HCT116 (cell line): ENCODE data around the gene WDR88. TPM values are rescaled to one million over a fixed set of nuclear protein-coding genes. Genes with fewer than 3 reads are reported as not detected.

Experiments
- ATAC-seq: fragments of 200-7000 bp; cut with Tn5 transposase; 2 replicates; pipeline ENCODE4 v1.9.1; 2020; ENCODE audit warnings: mild to moderate bottlenecking, moderate library complexity
- BruUV-seq: library from RNA; stranded (reverse); fragments of 400-500 nt; replicated peaks from 2 replicates; lab custom pipeline; 2021; lab: Mats Ljungman, UMichigan
- CTCF ChIA-PET: fragments of 300-600 bp; sonication (Branson Sonifier 250); formaldehyde crosslinking; loops from one replicate; lab custom pipeline; 2021; ENCODE audit warnings: antibody characterized with exemption; lab: Charles Lee
- POLR2A ChIA-PET: fragments of 300-600, 350-600 bp; sonication (Branson Sonifier 250); formaldehyde crosslinking; loops from one replicate; lab custom pipeline; 2021; ENCODE audit warnings: antibody characterized with exemption; lab: Charles Lee
- RAD21 ChIA-PET, 2 experiments: fragments of 300-600 bp; sonication (Branson Sonifier 250); formaldehyde crosslinking; loops; one replicate each; lab custom pipeline; 2023; ENCODE audit warnings: low total read pairs in 2 of 2; ENCODE audit not compliant: uncharacterized antibody in 2 of 2, unreplicated experiment in 2 of 2, low non-redundant PET in 1 of 2; lab: Charles Lee
- DNase-seq: peaks from one replicate; pipeline ENCODE4 v3.0.0-alpha.2; 2010; ENCODE audit warnings: low read depth, low spot score
- H2AFZ ChIP-seq: fragments of 200-600 bp; shearing (Covaris generic), sonication (generic); 2 replicates; pipeline ENCODE4 v1.6.1; 2017; ENCODE audit warnings: low read depth, mixed run types, mixed read lengths, antibody characterized with exemption, low read length; ENCODE audit not compliant: poor library complexity, severe bottlenecking
- H3K27ac ChIP-seq: 2 replicates; pipeline ENCODE4 v1.5.1; 2012; ENCODE audit warnings: low read depth, low read length
- H3K27me3 ChIP-seq: fragments of 200-600 bp; sonication (generic); 2 replicates; pipeline ENCODE4 v1.6.1; 2016; ENCODE audit warnings: mixed run types, low read length, mixed read lengths; ENCODE audit not compliant: insufficient read depth
- H3K36me3 ChIP-seq, 2 experiments: fragments of 200-500 bp in 1 of 2; fragments of 200-600 bp in 1 of 2; sonication (Bioruptor generic) in 1 of 2; sonication (generic) in 1 of 2; 2 replicates each; pipeline versions ENCODE4 v1.5.1 to v1.6.1; 2014 to 2016; ENCODE audit warnings: low read length in 2 of 2, inconsistent platforms in 1 of 2, mixed read lengths in 1 of 2, mixed run types in 1 of 2; ENCODE audit not compliant: insufficient read depth in 2 of 2, control insufficient read depth in 1 of 2
- H3K4me1 ChIP-seq, 2 experiments: fragments of 200-600 bp in 1 of 2; sonication (generic) in 1 of 2; 2 replicates each; pipeline versions ENCODE4 v1.5.1 to v1.6.1; 2012 to 2017; ENCODE audit warnings: low read length in 2 of 2, inconsistent platforms in 1 of 2, mild to moderate bottlenecking in 1 of 2, mixed read lengths in 1 of 2, mixed run types in 1 of 2, moderate library complexity in 1 of 2; ENCODE audit not compliant: insufficient read depth in 2 of 2, control insufficient read depth in 1 of 2
- H3K4me2 ChIP-seq: fragments of 200-600 bp; sonication (generic); 2 replicates; pipeline ENCODE4 v1.6.1; 2017; ENCODE audit warnings: mixed run types, low read length, mixed read lengths
- H3K4me3 ChIP-seq, 2 experiments: fragments of 200-600 bp in 1 of 2; sonication (generic) in 1 of 2; replicated peaks in 1 of 2; 2 replicates each; pipeline ENCODE4 v1.5.1; 2011 to 2016; ENCODE audit warnings: low read length in 2 of 2, control low read depth in 1 of 2, low read depth in 1 of 2, mild to moderate bottlenecking in 1 of 2, mixed read lengths in 1 of 2, mixed run types in 1 of 2
- H3K79me2 ChIP-seq: fragments of 200-600 bp; sonication (generic); 2 replicates; pipeline ENCODE4 v1.6.1; 2017; ENCODE audit warnings: mild to moderate bottlenecking, mixed run types, low read length, moderate library complexity, mixed read lengths; ENCODE audit not compliant: insufficient read depth
- H3K9ac ChIP-seq: fragments of 200-600 bp; sonication (generic); 2 replicates; pipeline ENCODE4 v1.6.1; 2016; ENCODE audit warnings: low read length, mixed read lengths
- H3K9me2 ChIP-seq: fragments of 200-600 bp; sonication (generic), shearing (Covaris generic); 2 replicates; pipeline ENCODE4 v1.6.1; 2017; ENCODE audit warnings: mixed run types, mild to moderate bottlenecking, moderate library complexity; ENCODE audit not compliant: insufficient read depth
- H3K9me3 ChIP-seq, 2 experiments: fragments of 200-500 bp in 1 of 2; fragments of 200-600 bp in 1 of 2; sonication (Bioruptor generic) in 1 of 2; sonication (generic) in 1 of 2; 2 replicates each; pipeline ENCODE4 v1.6.1; 2014 to 2017; ENCODE audit warnings: low read length in 2 of 2, mixed read lengths in 2 of 2, inconsistent platforms in 1 of 2, low read depth in 1 of 2, mild to moderate bottlenecking in 1 of 2, mixed run types in 1 of 2, moderate library complexity in 1 of 2; ENCODE audit not compliant: control insufficient read depth in 1 of 2, insufficient read depth in 1 of 2
- H4K20me1 ChIP-seq: fragments of 200-600 bp; sonication (generic), shearing (Covaris generic); 2 replicates; pipeline ENCODE4 v1.6.1; 2017; ENCODE audit warnings: mixed run types, mild to moderate bottlenecking, moderate library complexity; ENCODE audit not compliant: insufficient read depth
- CBX3 ChIP-seq: IDR thresholded peaks from 2 replicates; pipeline ENCODE4 v1.6.1; 2012; ENCODE audit warnings: low read depth
- CEBPB ChIP-seq: IDR thresholded peaks from 2 replicates; pipeline ENCODE4 v1.6.1; 2012; ENCODE audit warnings: low read depth
- EGR1 ChIP-seq: IDR thresholded peaks from 2 replicates; pipeline ENCODE4 v1.6.1; 2012; ENCODE audit warnings: low read depth
- EZH2phosphoT487 ChIP-seq: fragments of 200-600 bp; IDR thresholded peaks from 2 replicates; pipeline ENCODE4 v1.6.1; 2018; ENCODE audit warnings: antibody characterized with exemption, borderline replicate concordance
- JUND ChIP-seq: IDR thresholded peaks from 2 replicates; pipeline ENCODE4 v1.6.1; 2012
- POLR2A ChIP-seq: IDR thresholded peaks from 2 replicates; pipeline ENCODE4 v1.7.0; 2011; ENCODE audit warnings: borderline replicate concordance; ENCODE audit not compliant: insufficient read depth, insufficient read length; ENCODE audit errors: extremely low read depth
- POLR2AphosphoS5 ChIP-seq: IDR thresholded peaks from 2 replicates; pipeline ENCODE4 v1.6.1; 2011; ENCODE audit warnings: mild to moderate bottlenecking, low read depth, low read length, moderate library complexity
- RAD21 ChIP-seq: IDR thresholded peaks from 2 replicates; pipeline ENCODE4 v1.6.1; 2012; ENCODE audit warnings: low read depth, mild to moderate bottlenecking
- REST ChIP-seq: IDR thresholded peaks from 2 replicates; pipeline ENCODE4 v1.6.1; 2012; ENCODE audit warnings: low read depth
- SP1 ChIP-seq: IDR thresholded peaks from 2 replicates; pipeline ENCODE4 v1.6.1; 2012; ENCODE audit warnings: low read depth
- ZBTB33 ChIP-seq: IDR thresholded peaks from 2 replicates; pipeline ENCODE4 v1.6.1; 2011; ENCODE audit warnings: mild to moderate bottlenecking, low read length, moderate library complexity; ENCODE audit not compliant: insufficient replicate concordance; ENCODE audit errors: extremely low read depth
- ZNF274 ChIP-seq: fragments of 200-500 bp; sonication (Bioruptor generic); IDR thresholded peaks from 2 replicates; pipeline ENCODE4 v1.6.1; 2014; ENCODE audit warnings: mild to moderate bottlenecking, low read depth, low read length, inconsistent platforms
- intact Hi-C: fragments of 100-400 bp; cut with micrococcal nuclease; formaldehyde crosslinking; loops from 2 replicates; pipeline ENCODE4 v1.10.0; 2022
- total RNA-seq: library from RNA; stranded (reverse); gene quantifications from one replicate; pipeline ENCODE4 v1.2.1, GENCODE V29; 2021; ENCODE audit not compliant: unreplicated experiment
- TF ChIP-seq, protein P1 (sequence below), 3 experiments: fragments of 200-600 bp in 1 of 3; sonication (generic) in 1 of 3; IDR thresholded peaks in 2 of 3; conservative IDR thresholded peaks in 1 of 3; 2 replicates each; pipeline ENCODE4 v1.5.1; 2012 to 2017; ENCODE audit warnings: low read depth in 2 of 3, low read length in 2 of 3, antibody characterized with exemption in 1 of 3, borderline replicate concordance in 1 of 3, control low read depth in 1 of 3, mild to moderate bottlenecking in 1 of 3, mixed read lengths in 1 of 3, mixed run types in 1 of 3, moderate library complexity in 1 of 3; ENCODE audit not compliant: insufficient read depth in 1 of 3

Gene WDR88
- total RNA-seq, 1 experiment from 2014 or later = not detected

DNA sequence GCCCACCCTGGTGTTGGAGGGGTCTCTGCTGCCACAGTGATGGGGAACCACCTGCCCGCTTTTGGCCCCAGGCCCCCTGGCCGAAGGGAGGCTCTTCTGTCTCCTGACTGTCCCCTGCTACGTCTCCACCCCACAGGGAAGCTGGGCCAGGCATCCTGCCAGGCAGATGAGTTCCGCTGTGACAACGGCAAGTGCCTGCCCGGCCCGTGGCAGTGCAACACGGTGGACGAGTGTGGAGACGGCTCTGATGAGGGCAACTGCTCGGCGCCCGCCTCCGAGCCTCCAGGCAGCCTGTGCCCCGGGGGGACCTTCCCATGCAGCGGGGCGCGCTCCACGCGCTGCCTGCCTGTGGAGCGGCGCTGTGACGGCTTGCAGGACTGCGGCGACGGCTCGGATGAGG lies 73.2 kb downstream of the WDR88 start:
- H2AFZ ChIP-seq = no peak overlapping the region
- no peak for ATAC-seq
- POLR2A ChIA-PET = no interaction called here
- H3K9me3 ChIP-seq = no peaks in the 10 kb centered on the region
- H3K4me2 ChIP-seq = no peak overlapping the region
- no peaks in the 10 kb centered on the region; the same call in 1 of the 2 replicates for H3K79me2 ChIP-seq
- no peak overlapping the region for H3K27ac ChIP-seq
- no peak overlapping the region for H3K9ac ChIP-seq
- intact Hi-C loops = no loop called here
- H3K9me2 ChIP-seq = no peaks in the 10 kb centered on the region
- DNase-seq = no peak
- RAD21 ChIA-PET = no interaction called here
- TF ChIP-seq CEBPB (no peak), SP1 (no peak), POLR2A (no peak), ZBTB33 (no peak), CBX3 (no peak), RAD21 (no peak), JUND (no peak), POLR2AphosphoS5 (no peak)
- TF ChIP-seq, all 23 proteins: peak for 0
- Histone ChIP-seq H4K20me1 (no peaks in the 10 kb centered on the region), H3K4me1 (no peaks in the 10 kb centered on the region), H3K27me3 (no peaks in the 10 kb centered on the region), H3K36me3 (peaks cover 0 to 6% of the 10 kb centered on the region in 2 experiments; a peak in 2 of 4 replicates), H3K4me3 (no peak overlapping the region)
- no TSS peak for BruUV-seq
- CTCF ChIA-PET = no interaction called here

- Histone ChIP-seq H3K36me3 (peaks cover 0 to 6% of the 10 kb centered on the region in 2 experiments; a peak in 2 of 4 replicates), H3K4me3 (no peak overlapping the region), H3K9me2 (no peaks in the 10 kb centered on the region), H3K27me3 (no peaks in the 10 kb centered on the region), H3K79me2 (no peaks in the 10 kb centered on the region; the same call in 1 of the 2 replicates), H2AFZ (no peak overlapping the region), H3K4me2 (no peak overlapping the region), H3K27ac (no peak overlapping the region), H3K9me3 (no peaks in the 10 kb centered on the region), H4K20me1 (no peaks in the 10 kb centered on the region), H3K9ac (no peak overlapping the region), H3K4me1 (no peaks in the 10 kb centered on the region)
- no TSS peak for BruUV-seq
- intact Hi-C loops = no loop called here
- DNase-seq (no peak), ATAC-seq (no peak)
- RAD21 ChIA-PET = no interaction called here
- POLR2A ChIA-PET = no interaction called here
- CTCF ChIA-PET = no interaction called here
- TF ChIP-seq, protein P1, sequence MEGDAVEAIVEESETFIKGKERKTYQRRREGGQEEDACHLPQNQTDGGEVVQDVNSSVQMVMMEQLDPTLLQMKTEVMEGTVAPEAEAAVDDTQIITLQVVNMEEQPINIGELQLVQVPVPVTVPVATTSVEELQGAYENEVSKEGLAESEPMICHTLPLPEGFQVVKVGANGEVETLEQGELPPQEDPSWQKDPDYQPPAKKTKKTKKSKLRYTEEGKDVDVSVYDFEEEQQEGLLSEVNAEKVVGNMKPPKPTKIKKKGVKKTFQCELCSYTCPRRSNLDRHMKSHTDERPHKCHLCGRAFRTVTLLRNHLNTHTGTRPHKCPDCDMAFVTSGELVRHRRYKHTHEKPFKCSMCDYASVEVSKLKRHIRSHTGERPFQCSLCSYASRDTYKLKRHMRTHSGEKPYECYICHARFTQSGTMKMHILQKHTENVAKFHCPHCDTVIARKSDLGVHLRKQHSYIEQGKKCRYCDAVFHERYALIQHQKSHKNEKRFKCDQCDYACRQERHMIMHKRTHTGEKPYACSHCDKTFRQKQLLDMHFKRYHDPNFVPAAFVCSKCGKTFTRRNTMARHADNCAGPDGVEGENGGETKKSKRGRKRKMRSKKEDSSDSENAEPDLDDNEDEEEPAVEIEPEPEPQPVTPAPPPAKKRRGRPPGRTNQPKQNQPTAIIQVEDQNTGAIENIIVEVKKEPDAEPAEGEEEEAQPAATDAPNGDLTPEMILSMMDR (IDR thresholded peaks at IDR 0.05 in 2 of 3, conservative IDR thresholded peaks at IDR 0.05 in 1 of 3; ENCODE audit: borderline replicate concordance in 1 of 3, insufficient read depth in 1 of 3, low read depth in 2 of 3, low read length in 2 of 3) = no peak
- TF ChIP-seq EZH2phosphoT487 (no peak), REST (no peak), ZNF274 (no peak), EGR1 (no peak)
Measured at GRCh38 chr19:33205531-33206260, 73.8 kb downstream of the WDR88 start.
